ENCODE data around the gene PIP4K2B. TPM values are rescaled to one million over a fixed set of nuclear protein-coding genes. Genes with fewer than 3 reads are reported as not detected.
A peak's percentile ranks its signal among the peaks of the same experiment; 100 is the strongest.

Gene PIP4K2B
- total and polyA plus RNA-seq, 2 of the 8 experiments (the other 6 are each of a cell fraction or from before 2014, with no cell fraction given), result 21.5 to 57.8 TPM

GRCh38 chr17:38824899-38825761 lies 25.8 kb upstream of the PIP4K2B start, which contains the start of gene CWC25 (continued):
- TF ChIP-seq TAF7 (optimal IDR thresholded peaks at IDR 0.05; ENCODE audit: borderline replicate concordance, low read depth, low read length) (peak; percentile 81), ATF3 (IDR thresholded peaks at IDR 0.05; ENCODE audit: insufficient read depth, low read depth, low read length) (peak; percentile 100), SP2 (IDR thresholded peaks at IDR 0.05; ENCODE audit: low read length) (no peak), USF2 (IDR thresholded peaks at IDR 0.05; ENCODE audit: low read length) (peak; percentile 28; the same call in 1 of the 2 replicates), SP4 (IDR thresholded peaks at IDR 0.05; ENCODE audit: low read length) (no peak), EZH2 (IDR thresholded peaks at IDR 0.05; ENCODE audit: low read depth, low read length, severe bottlenecking) (no peak), ASH2L (IDR thresholded peaks at IDR 0.05; ENCODE audit: low read length) (peak; percentile 99), RFX5 (IDR thresholded peaks at IDR 0.05; ENCODE audit: borderline replicate concordance, low read depth, low read length) (no peak), YY1 (IDR thresholded peaks at IDR 0.05; ENCODE audit: low read depth, low read length) (no peak), POLR2AphosphoS5 (IDR thresholded peaks at IDR 0.05; ENCODE audit: low read depth, low read length) (peak; percentile 99)

All from H1 (cell line).